ENCODE measurements around the gene FAM76A.

GRCh38 chr1:27678747-27679146 is 47.0 kb upstream of the FAM76A start:
- TF ChIP-seq, protein P1, sequence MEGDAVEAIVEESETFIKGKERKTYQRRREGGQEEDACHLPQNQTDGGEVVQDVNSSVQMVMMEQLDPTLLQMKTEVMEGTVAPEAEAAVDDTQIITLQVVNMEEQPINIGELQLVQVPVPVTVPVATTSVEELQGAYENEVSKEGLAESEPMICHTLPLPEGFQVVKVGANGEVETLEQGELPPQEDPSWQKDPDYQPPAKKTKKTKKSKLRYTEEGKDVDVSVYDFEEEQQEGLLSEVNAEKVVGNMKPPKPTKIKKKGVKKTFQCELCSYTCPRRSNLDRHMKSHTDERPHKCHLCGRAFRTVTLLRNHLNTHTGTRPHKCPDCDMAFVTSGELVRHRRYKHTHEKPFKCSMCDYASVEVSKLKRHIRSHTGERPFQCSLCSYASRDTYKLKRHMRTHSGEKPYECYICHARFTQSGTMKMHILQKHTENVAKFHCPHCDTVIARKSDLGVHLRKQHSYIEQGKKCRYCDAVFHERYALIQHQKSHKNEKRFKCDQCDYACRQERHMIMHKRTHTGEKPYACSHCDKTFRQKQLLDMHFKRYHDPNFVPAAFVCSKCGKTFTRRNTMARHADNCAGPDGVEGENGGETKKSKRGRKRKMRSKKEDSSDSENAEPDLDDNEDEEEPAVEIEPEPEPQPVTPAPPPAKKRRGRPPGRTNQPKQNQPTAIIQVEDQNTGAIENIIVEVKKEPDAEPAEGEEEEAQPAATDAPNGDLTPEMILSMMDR (conservative IDR thresholded peaks at IDR 0.05 in 1 of 2, IDR thresholded peaks at IDR 0.05 in 1 of 2; ENCODE audit: extremely low read depth in 1 of 2, insufficient read depth in 1 of 2, low read depth in 1 of 2, low read length in 2 of 2), result no peak
- TF ChIP-seq EZH2 (IDR thresholded peaks at IDR 0.05; ENCODE audit: borderline replicate concordance, low read length), result no peak

All from mammary epithelial cell (primary cell).